Activated gamma-delta T cell treated with Interleukin-2 at 50 U/mL for 16 hours (primary cell): Measurements from ENCODE around the gene CAVIN2.

Experiments
- DNase-seq: peaks from one replicate; pipeline ENCODE4 v3.0.0-alpha.2; 2020

Gene CAVIN2

GRCh38 chr2:191864628-191865374 lies 17.9 kb upstream of the CAVIN2 start:
- no peak for DNase-seq

DNA sequence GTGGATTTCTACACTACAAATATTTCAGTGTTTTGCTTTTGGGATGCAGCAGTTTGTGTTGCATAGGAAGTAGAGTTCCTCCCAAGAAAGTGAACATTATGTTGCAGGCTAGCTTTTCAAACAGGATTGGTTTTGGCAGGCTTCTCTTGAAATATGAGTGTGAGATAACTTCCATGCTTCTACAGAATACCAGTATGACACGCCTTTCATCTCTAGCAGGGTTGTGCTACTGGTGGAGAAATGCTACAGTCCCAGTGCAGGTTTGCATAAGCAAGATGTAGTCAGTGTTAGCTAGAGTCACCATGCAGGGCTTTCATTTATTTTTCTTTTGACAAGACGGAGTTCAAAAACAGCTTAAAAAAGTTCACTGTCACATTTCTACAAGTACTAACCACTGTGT lies 17.1 kb upstream of the CAVIN2 start:
- DNase-seq = no peak

GRCh38 chr2:191862156-191862775 lies 15.4 kb upstream of the CAVIN2 start:
- no peak for DNase-seq

GRCh38 chr2:191860760-191861466 lies 14.0 kb upstream of the CAVIN2 start:
- DNase-seq = no peak

DNA sequence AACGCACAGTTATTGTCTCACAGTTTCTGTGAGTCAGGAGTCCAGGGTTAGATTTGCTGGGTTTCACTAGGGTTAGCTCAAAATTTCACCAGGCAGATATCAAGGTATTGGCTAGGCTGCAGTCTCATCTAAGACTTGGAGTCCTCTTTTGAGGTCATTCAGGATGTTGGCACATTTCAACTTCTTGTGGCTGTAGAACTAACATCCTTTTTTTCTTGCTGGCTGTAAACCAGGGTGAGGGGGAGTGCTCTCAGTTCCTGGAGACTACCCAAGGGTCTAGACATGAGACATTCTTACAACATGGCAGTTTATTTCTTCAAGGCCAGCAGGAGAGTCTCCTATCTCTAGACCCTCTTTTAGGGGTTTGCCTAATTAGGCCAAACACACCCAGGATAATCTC lies 12.8 kb upstream of the CAVIN2 start:
- no peak for DNase-seq

DNA sequence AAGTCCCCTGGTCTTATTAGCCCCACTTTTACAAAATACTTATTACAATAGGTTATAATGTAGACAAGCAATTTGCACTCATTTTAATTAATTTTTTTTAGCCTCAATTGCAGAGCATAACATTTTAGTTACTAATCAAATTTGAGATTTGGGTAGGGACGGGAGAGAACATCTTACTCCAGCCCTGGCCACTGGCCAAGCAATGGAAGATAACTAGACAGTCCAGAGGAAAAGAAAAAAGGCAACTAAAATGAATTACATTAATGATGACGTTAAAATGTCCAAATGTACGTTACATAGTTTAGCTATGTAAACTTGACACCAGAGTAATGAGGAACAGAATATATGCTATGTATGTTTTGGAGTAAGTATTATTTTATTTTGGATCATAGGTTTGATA lies 11.0 kb upstream of the CAVIN2 start:
- no peak for DNase-seq

DNA sequence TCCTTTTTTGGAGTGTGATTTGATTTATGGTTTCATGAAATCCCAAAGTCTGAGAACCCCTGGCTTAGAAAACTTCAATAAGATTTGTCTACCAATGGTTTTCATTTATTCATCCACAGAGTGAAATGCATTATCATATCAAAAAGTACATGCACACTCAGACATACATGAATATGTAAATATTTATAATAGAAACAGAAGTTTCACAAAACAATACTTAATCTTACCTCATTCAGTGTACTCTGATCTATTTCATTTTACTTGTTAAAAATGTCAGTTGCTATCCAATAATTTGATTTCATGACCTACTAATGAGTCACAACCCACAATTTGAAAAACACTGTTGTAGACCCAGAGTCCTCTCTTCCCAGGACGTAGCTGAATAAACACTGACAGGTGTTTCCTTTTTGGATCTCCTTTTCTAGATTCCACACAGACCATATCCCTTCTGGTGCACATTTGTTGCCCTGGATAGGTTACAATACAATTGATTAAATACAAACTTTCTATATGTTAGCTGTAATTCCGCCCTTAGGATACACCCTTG lies 10.4 kb upstream of the CAVIN2 start:
- no peak for DNase-seq

- no peak for DNase-seq
Observed at GRCh38 chr2:191856111-191856876, 9.4 kb upstream of the CAVIN2 start.

- no peak for DNase-seq
Observed at GRCh38 chr2:191855382-191855781, 8.5 kb upstream of the CAVIN2 start.

DNA sequence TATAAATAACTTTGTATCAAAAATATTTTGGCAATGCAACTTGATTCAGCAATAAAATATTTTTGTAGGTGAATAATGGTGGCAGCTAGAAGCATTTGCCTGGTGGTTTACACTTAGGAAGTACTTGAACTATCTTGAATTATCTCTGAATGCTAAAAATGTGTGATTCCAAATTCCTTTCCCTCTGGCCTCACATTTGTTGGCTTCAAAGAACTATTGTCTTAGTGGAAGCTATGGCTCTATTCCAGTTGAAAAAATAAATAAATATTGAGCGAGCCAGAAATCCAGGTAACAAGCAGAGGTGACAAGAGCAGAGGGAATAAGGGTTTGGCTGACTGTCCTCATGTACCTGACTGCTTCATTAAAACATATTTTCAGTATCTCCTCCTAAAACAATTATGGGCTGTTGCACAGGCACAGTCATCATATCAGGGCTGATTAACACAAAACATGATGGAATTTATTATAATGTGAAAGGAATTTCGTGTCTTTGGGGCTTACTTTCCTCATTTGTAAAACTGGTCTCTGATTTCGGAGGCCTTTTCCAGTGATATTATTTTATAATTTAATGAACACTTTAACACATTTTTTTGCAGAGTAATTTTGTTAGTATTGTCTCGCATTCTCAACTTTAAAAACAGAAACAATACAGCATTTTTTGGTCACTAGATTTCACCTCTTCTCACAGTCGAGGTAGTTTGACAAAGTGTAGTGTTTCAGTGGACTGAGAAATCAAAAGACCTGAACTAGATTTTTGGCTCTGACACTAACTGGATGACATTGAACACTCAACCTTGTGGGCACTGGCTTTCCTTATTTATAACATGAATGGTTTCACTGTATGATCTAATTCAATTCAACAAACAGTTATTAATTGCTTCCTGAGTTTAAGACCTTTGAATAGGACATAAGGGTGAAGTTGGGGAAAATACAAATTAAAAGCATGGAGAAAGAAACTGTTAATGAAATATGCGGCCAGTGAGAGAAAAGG lies 7.8 kb upstream of the CAVIN2 start:
- DNase-seq = no peak

DNA sequence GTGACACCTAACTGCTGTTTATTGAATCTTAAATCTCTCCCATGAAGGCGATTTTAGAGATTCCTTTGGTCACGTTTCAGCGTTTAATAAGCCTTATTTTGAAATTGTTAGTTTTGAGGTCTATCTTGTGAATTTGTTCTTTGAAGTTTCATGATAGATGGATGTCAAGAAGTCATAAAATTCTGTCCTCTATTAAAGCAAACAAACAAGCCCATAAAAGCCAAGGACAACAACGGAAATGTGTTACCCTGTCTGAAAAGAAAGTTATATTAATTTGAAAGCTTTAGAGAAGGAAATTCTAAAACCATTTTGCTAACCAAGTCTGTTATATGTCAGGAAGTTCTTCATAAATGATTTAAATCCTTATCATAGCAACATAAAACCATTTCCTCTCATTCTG lies 7.0 kb upstream of the CAVIN2 start:
- DNase-seq = no peak

DNA sequence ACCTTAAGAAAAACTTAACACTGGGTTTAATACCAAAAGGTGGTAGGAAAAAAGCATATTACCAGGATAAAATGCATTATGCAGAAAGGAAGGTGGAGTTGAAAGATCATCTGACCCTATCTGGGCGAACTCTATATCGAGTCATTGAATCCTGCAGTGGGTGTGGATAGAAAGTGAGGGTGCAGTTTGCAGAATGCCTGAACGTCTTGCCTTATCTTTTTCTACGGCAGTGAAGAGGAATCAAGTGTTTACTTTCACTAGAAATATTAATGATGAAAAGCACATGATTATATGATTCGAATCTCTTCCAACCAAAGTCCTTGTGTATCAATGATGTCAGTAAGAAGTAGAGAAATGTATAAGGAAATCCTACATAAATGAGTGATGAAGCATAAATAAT lies 4.3 kb upstream of the CAVIN2 start:
- no peak for DNase-seq

DNA sequence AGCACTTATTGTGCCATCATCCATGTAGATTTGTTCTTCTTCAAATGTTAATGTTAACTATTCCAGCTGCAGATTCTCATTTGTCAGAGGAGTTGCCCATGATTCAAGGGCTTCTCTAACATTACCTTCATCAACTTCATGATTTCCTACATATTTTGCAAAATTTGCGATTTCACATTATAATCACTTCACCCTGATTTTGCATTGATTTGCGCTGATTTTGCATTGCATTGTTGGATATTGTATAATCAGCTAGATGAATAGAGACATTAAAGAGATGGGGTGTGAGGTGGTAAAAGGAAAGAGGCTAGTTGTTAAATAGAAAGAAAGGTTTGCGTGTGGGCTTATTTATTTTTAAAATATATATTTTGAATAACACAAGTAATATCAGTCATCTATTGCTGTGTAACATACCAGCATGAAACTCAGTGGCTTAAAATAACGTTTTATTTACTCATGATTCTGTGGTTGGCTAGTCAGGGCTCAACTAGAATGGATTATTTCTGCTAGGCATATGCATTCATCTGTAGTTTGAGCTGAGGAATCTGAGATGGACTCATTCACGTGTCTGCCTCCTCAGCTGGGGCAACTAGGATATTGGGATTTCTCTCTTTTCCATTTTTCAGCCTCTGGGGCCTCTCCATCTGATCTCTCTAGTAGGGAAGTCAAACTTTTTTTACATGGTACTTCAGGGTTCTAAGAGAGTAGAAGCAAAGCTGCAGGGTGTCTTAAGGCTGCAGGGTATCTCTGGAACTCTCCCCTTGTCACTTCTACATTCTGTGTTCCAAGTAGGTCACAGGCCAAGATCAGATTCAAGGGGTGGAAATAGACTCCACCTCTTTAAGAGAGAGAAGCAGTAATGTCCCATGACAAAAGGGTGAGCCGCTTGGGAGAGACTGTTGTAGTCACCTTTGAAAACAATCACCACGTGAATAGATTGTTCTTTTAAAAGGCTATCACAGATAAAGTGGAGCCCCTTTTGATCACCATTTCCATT lies 2.2 kb upstream of the CAVIN2 start:
- no peak for DNase-seq

GRCh38 chr2:191847764-191848163 lies 876 bp upstream of the CAVIN2 start:
- no peak for DNase-seq

DNA sequence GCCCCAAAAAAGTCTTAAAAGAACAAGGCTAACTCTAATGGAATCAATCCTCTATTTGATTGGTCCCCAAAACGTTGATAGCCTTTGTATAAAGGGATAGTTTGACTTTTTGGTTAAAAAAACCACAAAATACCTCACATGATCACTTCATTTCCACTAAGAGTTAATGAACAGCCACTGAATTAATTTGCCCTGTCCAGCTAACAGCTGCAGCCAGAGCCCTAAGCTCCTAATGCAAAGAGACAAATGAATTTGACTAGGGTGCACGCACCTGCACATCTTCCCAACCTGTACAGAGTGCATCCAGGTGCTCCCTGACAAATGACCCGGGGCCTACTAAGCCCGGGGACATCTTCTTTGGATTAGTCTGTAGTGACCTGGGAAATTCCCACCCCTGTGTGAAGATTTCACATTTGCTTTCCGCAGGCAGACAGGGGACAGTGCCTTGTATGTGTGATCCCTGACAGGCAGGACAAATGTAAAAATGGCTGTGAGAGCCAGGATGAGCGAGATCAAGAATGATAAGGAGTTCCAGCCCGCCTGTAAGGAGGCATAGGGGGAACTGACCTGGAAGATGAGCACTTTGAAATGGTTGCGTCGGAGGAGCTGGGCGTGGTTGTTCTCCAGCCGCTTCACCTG lies 893 bp downstream of the CAVIN2 start:
- DNase-seq = no peak

- DNase-seq = no peak
Observed at GRCh38 chr2:191845248-191845715, 1.6 kb downstream of the CAVIN2 start.

GRCh38 chr2:191844706-191845105 lies 2.2 kb downstream of the CAVIN2 start:
- DNase-seq = no peak

DNA sequence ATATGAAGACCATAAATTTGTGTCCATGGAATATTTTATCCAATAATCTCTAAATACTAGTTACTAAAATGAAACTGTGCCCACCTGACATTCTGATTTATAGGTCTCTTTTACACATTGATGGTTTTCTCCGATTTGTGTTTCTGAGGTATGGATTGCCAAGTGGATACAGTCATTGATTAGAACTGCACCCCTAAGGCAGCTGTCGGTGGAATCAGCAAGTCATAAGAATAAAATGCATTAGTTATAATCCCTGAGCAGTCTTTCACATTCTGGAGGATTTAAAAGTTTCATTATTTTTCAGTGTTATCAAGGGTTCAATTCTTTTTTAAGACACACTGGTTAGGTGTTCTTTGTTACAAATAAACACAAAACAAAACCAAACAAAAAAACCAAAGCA lies 6.0 kb downstream of the CAVIN2 start:
- no peak for DNase-seq

GRCh38 chr2:191839918-191840804 lies 6.7 kb downstream of the CAVIN2 start:
- no peak for DNase-seq
